ENCODE data around the gene WDR74.

WDR74 gene

GRCh38 chr11:62856333-62856895, 17.0 kb upstream of the WDR74 start:
- Histone ChIP-seq H3K9ac (ENCODE audit: low read length) (peak overlapping the region; percentile 81), H3K4me1 (ENCODE audit: control insufficient read depth, insufficient read depth, low read length) (peaks cover 17% of the 10 kb centered on the region), H3K36me3 (ENCODE audit: control insufficient read depth, insufficient read depth, low read length) (peaks cover 17% of the 10 kb centered on the region), H3K27me3 (ENCODE audit: control insufficient read depth, insufficient read depth, low read length) (no peaks in the 10 kb centered on the region), H3K27ac (ENCODE audit: low read depth, low read length) (peak overlapping the region; percentile 40), H3K4me3 (ENCODE audit: low read length) (peak overlapping the region; percentile 86)

GRCh38 chr11:62855571-62856332, 16.4 kb upstream of the WDR74 start:
- Histone ChIP-seq H3K4me1 (ENCODE audit: control insufficient read depth, insufficient read depth, low read length) (peaks cover 17% of the 10 kb centered on the region), H3K9ac (ENCODE audit: low read length) (peak overlapping the region; percentile 81), H3K27ac (ENCODE audit: low read depth, low read length) (peak overlapping the region; percentile 79), H3K36me3 (ENCODE audit: control insufficient read depth, insufficient read depth, low read length) (peaks cover 17% of the 10 kb centered on the region), H3K27me3 (ENCODE audit: control insufficient read depth, insufficient read depth, low read length) (no peaks in the 10 kb centered on the region), H3K4me3 (ENCODE audit: low read length) (peak overlapping the region; percentile 86)

- Histone ChIP-seq H3K4me3 (ENCODE audit: low read length) (peak overlapping the region; percentile 83), H3K27me3 (ENCODE audit: control insufficient read depth, insufficient read depth, low read length) (no peaks in the 10 kb centered on the region), H3K4me1 (ENCODE audit: control insufficient read depth, insufficient read depth, low read length) (peaks cover 17% of the 10 kb centered on the region), H3K36me3 (ENCODE audit: control insufficient read depth, insufficient read depth, low read length) (peaks cover 17% of the 10 kb centered on the region), H3K27ac (ENCODE audit: low read depth, low read length) (peak overlapping the region; percentile 79), H3K9ac (ENCODE audit: low read length) (peak overlapping the region; percentile 59)
Measured at GRCh38 chr11:62854825-62855570, 15.6 kb upstream of the WDR74 start.

GRCh38 chr11:62854013-62854824, 14.8 kb upstream of the WDR74 start:
- Histone ChIP-seq H3K9ac (ENCODE audit: low read length) (no peak overlapping the region), H3K27ac (ENCODE audit: low read depth, low read length) (no peak overlapping the region), H3K27me3 (ENCODE audit: control insufficient read depth, insufficient read depth, low read length) (no peaks in the 10 kb centered on the region), H3K36me3 (ENCODE audit: control insufficient read depth, insufficient read depth, low read length) (peaks cover 17% of the 10 kb centered on the region), H3K4me3 (ENCODE audit: low read length) (peak overlapping the region; percentile 83), H3K4me1 (ENCODE audit: control insufficient read depth, insufficient read depth, low read length) (peaks cover 17% of the 10 kb centered on the region)

GRCh38 chr11:62853279-62853965, 14.0 kb upstream of the WDR74 start:
- Histone ChIP-seq H3K9ac (ENCODE audit: low read length) (no peak overlapping the region), H3K4me3 (ENCODE audit: low read length) (peak overlapping the region; percentile 39), H3K27me3 (ENCODE audit: control insufficient read depth, insufficient read depth, low read length) (no peaks in the 10 kb centered on the region), H3K4me1 (ENCODE audit: control insufficient read depth, insufficient read depth, low read length) (peaks cover 17% of the 10 kb centered on the region), H3K27ac (ENCODE audit: low read depth, low read length) (no peak overlapping the region), H3K36me3 (ENCODE audit: control insufficient read depth, insufficient read depth, low read length) (peaks cover 17% of the 10 kb centered on the region)

- H3K4me3 ChIP-seq (ENCODE audit: low read length): no peak overlapping the region
- H3K27ac ChIP-seq (ENCODE audit: low read depth, low read length): no peak overlapping the region
- peaks cover 17% of the 10 kb centered on the region for H3K36me3 ChIP-seq (ENCODE audit: control insufficient read depth, insufficient read depth, low read length)
- H3K9ac ChIP-seq (ENCODE audit: low read length): no peak overlapping the region
- peaks cover 17% of the 10 kb centered on the region for H3K4me1 ChIP-seq (ENCODE audit: control insufficient read depth, insufficient read depth, low read length)
- no peaks in the 10 kb centered on the region for H3K27me3 ChIP-seq (ENCODE audit: control insufficient read depth, insufficient read depth, low read length)
Measured at GRCh38 chr11:62852523-62853188, 13.3 kb upstream of the WDR74 start.

- Histone ChIP-seq H3K27me3 (ENCODE audit: control insufficient read depth, insufficient read depth, low read length) (no peaks in the 10 kb centered on the region), H3K4me1 (ENCODE audit: control insufficient read depth, insufficient read depth, low read length) (peaks cover 17% of the 10 kb centered on the region), H3K4me3 (ENCODE audit: low read length) (no peak overlapping the region), H3K9ac (ENCODE audit: low read length) (no peak overlapping the region), H3K27ac (ENCODE audit: low read depth, low read length) (no peak overlapping the region), H3K36me3 (ENCODE audit: control insufficient read depth, insufficient read depth, low read length) (peaks cover 17% of the 10 kb centered on the region)
Measured at GRCh38 chr11:62851807-62852522, 12.6 kb upstream of the WDR74 start.

GRCh38 chr11:62850911-62851806, 11.8 kb upstream of the WDR74 start:
- H3K27ac ChIP-seq (ENCODE audit: low read depth, low read length): no peak overlapping the region
- H3K4me3 ChIP-seq (ENCODE audit: low read length): no peak overlapping the region
- peaks cover 17% of the 10 kb centered on the region for H3K36me3 ChIP-seq (ENCODE audit: control insufficient read depth, insufficient read depth, low read length)
- H3K4me1 ChIP-seq (ENCODE audit: control insufficient read depth, insufficient read depth, low read length): peaks cover 17% of the 10 kb centered on the region
- no peak overlapping the region for H3K9ac ChIP-seq (ENCODE audit: low read length)
- no peaks in the 10 kb centered on the region for H3K27me3 ChIP-seq (ENCODE audit: control insufficient read depth, insufficient read depth, low read length)

- H3K27me3 ChIP-seq (ENCODE audit: control insufficient read depth, insufficient read depth, low read length): no peaks in the 10 kb centered on the region
- H3K27ac ChIP-seq (ENCODE audit: low read depth, low read length): no peak overlapping the region
- H3K4me1 ChIP-seq (ENCODE audit: control insufficient read depth, insufficient read depth, low read length): no peaks in the 10 kb centered on the region
- H3K4me3 ChIP-seq (ENCODE audit: low read length): no peak overlapping the region
- H3K9ac ChIP-seq (ENCODE audit: low read length): no peak overlapping the region
- H3K36me3 ChIP-seq (ENCODE audit: control insufficient read depth, insufficient read depth, low read length): peaks cover 9% of the 10 kb centered on the region
Measured at GRCh38 chr11:62847767-62848314, 8.5 kb upstream of the WDR74 start.

GRCh38 chr11:62846177-62846576, 6.8 kb upstream of the WDR74 start:
- no peaks in the 10 kb centered on the region for H3K27me3 ChIP-seq (ENCODE audit: control insufficient read depth, insufficient read depth, low read length)
- H3K9ac ChIP-seq (ENCODE audit: low read length): no peak overlapping the region
- no peak overlapping the region for H3K27ac ChIP-seq (ENCODE audit: low read depth, low read length)

More at GRCh38 chr11:62846177-62846576, 6.8 kb upstream of the WDR74 start:
- Histone ChIP-seq H3K4me3 (ENCODE audit: low read length) (no peak overlapping the region), H3K36me3 (ENCODE audit: control insufficient read depth, insufficient read depth, low read length) (no peaks in the 10 kb centered on the region), H3K4me1 (ENCODE audit: control insufficient read depth, insufficient read depth, low read length) (peaks cover 9% of the 10 kb centered on the region)
